Subcutaneous preadipocyte (primary cell): Measurements from ENCODE around the gene MBD2. TPM values are rescaled to one million over a fixed set of nuclear protein-coding genes. Genes with fewer than 3 reads are reported as not detected.

Source experiments
- small RNA-seq: library from RNA; depleted of rRNA; stranded (forward); fragments of <200 nt; gene quantifications from one replicate; pipeline ENCODE3, GENCODE V24; 2012
- total RNA-seq: library from RNA; depleted of rRNA; stranded (reverse); fragments of >200 nt; gene quantifications from 2 replicates; pipeline ENCODE4 v1.2.3, GENCODE V29; 2012

The MBD2 gene
- total RNA-seq, result 23.9 and 24.4 TPM in 2 replicates

GRCh38 chr18:54224379-54225014 lies at the start of gene MBD2:
Gene MBD2 (minus strand): TSS chr18:54224669. CDS start chr18:54224559, 110 bp downstream.

Small RNA genes within 50 kb of the gene (small RNA-seq; reads per million reads assigned to genes)
- 261 reads per million, percentile 99 among the genes with 10 or more reads in this experiment for gene SNORA37

Other genes with a start within 250 kb of the MBD2 start
- gene POLI, start 44.8 kb upstream of the MBD2 start, total RNA-seq, result 15.1 and 20.3 TPM in 2 replicates
- gene STARD6, start 133.2 kb upstream of the MBD2 start, total RNA-seq, result under 0.01 TPM in 1 of 2 replicates, not detected in the other
- 3.7 and 5.3 TPM in 2 replicates for gene C18orf54, start 133.2 kb upstream of the MBD2 start, total RNA-seq